AG09309 (cell line): ENCODE data around the gene SH3TC1.

Experiments used
- DNase-seq: peaks from one replicate; pipeline ENCODE4 v3.0.0-alpha.2; 2010; ENCODE audit warnings: low read depth
- H3K4me3 ChIP-seq: 2 replicates; pipeline ENCODE4 v1.5.1; 2011; ENCODE audit warnings: mild to moderate bottlenecking, low read depth, low read length, moderate library complexity; ENCODE audit not compliant: control insufficient read depth
- TF ChIP-seq, protein P1 (sequence below): IDR thresholded peaks from 2 replicates; pipeline ENCODE4 v1.5.1; 2011; ENCODE audit warnings: mild to moderate bottlenecking, low read depth, low read length, inconsistent platforms; ENCODE audit not compliant: insufficient read depth, control insufficient read depth; ENCODE audit errors: missing control alignments

Gene SH3TC1

DNA sequence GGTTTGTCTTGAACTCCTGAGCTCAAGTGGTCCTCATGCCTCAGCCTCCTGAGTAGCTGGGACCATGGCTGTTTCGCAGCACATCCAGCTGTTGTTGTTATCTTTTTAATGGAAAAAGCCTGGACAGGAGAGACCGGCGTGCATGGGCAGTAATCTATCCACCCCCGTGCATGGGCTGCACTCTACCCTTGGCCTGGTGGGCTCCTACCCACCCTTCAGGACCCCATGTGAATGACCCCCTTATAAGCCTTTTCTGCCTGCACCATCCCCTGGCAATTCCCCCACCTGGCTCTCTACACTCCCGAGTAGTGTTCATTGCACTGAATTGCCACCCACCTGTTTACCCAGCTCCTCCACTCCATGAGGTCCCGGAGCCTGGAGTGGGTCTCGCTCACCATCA is 51.5 kb downstream of the SH3TC1 start:
- TF ChIP-seq, protein P1, sequence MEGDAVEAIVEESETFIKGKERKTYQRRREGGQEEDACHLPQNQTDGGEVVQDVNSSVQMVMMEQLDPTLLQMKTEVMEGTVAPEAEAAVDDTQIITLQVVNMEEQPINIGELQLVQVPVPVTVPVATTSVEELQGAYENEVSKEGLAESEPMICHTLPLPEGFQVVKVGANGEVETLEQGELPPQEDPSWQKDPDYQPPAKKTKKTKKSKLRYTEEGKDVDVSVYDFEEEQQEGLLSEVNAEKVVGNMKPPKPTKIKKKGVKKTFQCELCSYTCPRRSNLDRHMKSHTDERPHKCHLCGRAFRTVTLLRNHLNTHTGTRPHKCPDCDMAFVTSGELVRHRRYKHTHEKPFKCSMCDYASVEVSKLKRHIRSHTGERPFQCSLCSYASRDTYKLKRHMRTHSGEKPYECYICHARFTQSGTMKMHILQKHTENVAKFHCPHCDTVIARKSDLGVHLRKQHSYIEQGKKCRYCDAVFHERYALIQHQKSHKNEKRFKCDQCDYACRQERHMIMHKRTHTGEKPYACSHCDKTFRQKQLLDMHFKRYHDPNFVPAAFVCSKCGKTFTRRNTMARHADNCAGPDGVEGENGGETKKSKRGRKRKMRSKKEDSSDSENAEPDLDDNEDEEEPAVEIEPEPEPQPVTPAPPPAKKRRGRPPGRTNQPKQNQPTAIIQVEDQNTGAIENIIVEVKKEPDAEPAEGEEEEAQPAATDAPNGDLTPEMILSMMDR, result no peak
- no peak overlapping the region for H3K4me3 ChIP-seq
- DNase-seq, result no peak

DNA sequence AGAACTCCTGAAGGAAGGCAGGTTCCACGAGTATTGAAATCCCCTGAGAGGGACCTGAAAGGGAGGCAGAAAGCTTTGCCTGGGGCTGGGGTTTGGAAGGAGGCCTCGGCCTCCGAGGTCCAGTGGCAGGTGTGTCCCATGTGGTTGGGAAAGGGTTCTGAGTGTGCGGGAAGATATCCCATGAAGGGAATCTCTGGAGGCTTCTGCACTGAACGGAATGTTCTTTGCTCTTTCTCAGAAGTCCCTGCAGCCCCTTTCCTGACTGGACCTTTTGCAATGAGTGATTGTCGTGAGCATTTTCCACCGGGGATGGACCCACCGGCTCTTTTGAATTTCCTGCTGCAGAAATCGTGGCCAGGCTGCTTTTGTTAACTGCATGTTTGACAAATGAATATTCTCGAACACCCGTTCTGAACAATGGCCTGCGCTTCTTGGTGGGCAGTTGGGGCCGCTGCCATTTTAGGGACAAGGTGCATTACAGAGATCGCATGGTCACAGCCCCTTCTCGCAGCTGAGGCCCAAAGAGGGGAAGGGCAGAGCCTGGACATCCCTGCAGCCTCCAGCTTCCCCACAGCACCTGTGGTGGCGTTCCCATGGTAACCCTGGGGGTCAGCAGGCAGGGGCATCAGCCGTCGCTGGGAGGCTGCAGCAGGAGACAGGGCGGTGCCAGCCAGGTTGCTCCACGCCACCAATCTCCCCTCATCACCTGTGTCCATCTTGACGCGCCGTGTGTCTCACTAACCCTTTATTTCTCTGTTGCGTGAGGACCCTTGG is 52.2 kb downstream of the SH3TC1 start:
- TF ChIP-seq, protein P1, result no peak
- no peak for DNase-seq
- H3K4me3 ChIP-seq, result no peak overlapping the region

DNA sequence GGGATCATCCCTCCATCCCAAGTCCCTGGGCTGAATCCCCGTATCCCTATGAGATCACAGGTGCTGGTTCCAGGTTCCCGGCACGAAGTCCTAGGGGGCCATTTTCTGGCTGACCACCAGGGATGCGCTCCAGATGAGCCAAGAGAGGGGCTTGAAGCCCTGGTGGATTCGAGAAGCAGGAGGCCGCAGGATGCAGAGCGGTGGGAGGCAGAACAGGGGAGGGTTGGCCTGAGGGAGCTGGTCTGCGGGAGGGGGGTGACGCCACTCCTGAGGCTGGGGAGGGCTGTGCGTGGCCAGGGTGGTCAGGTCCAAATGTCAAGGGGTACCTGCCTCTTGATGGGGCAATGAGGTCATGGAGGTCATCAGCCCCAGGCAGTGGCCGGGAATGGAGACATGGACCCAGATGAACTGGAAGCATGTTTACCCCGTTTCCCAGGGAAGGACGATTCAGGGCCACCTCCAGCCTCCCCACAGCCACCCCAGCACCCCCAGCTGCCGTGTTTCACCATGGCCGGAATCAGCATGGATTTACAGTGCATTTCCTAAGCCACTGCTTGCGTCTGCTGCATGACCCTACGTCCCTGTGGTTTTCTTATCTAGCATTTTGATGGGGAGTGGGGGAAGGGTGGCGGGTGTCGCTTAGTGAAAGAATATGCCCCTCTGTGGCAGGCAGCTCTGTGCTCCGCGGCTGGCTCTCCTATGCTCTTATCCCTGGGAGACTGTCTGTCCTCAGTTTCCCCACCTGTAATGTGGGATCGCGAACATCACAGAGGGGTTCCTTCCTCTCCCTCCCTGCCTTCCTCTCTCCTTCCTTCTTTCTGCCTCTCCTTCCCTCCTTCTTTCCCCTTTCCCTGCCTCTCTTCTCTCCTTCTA is 53.4 kb downstream of the SH3TC1 start:
- TF ChIP-seq, protein P1, result no peak
- H3K4me3 ChIP-seq, result no peak overlapping the region
- DNase-seq, result no peak

DNA sequence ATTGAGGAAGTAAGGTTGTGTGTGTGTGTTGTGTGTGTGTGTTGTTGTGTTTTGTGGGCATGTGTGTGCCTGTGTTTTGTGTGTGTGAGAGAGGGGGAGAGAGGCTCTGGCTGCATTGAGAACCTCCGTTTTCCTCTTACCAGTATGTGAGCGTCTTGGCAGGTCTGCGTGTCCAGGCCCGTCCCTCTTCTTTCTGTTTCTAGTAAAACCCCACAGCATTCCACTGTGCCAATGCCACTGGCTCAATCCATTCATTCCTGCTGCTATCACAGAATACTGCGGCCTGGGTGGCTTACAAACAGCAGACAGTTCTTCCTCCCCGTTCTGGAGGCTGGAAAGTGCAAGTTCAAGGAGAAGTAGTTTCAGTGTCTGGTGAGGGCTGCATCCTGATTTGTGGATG is 55.0 kb downstream of the SH3TC1 start:
- DNase-seq, result no peak
- TF ChIP-seq, protein P1, result no peak
- no peak overlapping the region for H3K4me3 ChIP-seq

GRCh38 chr4:8255698-8256441 is 56.8 kb downstream of the SH3TC1 start:
- DNase-seq, result no peak
- H3K4me3 ChIP-seq, result no peak overlapping the region
- TF ChIP-seq, protein P1, result no peak

DNA sequence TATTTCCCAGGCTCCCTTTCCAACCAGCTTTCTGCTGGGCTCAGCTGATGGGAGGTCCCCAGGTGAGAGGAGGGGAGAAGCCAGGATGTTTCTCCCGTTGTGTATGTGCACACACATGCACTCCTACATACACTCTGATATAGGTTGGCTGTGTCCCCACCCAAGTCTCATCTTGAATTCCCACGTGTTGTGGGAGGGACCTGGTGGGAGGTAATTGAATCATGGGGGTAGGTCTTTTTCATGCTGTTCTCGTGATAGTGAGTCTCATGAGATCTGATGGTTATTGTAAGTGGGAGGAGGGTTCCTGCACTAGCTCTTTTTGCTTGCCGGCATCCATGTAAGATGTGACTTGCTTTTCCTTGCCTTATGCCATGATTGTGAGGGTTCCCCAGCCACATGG is 58.8 kb downstream of the SH3TC1 start:
- DNase-seq, result no peak
- no peak overlapping the region for H3K4me3 ChIP-seq
- TF ChIP-seq, protein P1, result no peak
